Astrocyte (in vitro differentiated cells and primary cell): Measurements from ENCODE around the gene MRPS9.

Source experiments
- CTCF ChIP-seq: IDR thresholded peaks from 2 replicates; pipeline ENCODE4 v1.5.1; 2011; ENCODE audit warnings: low read depth, mild to moderate bottlenecking, inconsistent platforms, low read length, moderate library complexity; ENCODE audit not compliant: insufficient read depth
- EZH2 ChIP-seq: IDR thresholded peaks from 2 replicates; pipeline ENCODE4 v1.6.1; 2012; ENCODE audit warnings: mild to moderate bottlenecking, low read length, inconsistent platforms; ENCODE audit not compliant: insufficient read depth

- TF ChIP-seq CTCF (no peak), EZH2 (no peak)
These were observed 43.2 kb downstream of the MRPS9 start for GRCh38 chr2:105081006-105081601.
